Ascending aorta (tissue), 2 donors: ENCODE measurements around the gene SLC45A2. TPM values are rescaled to one million over a fixed set of nuclear protein-coding genes. Genes with fewer than 3 reads are reported as not detected.

Experiments used
- DNase-seq, 2 donors: peaks; one replicate each; pipeline ENCODE4 v3.0.0-alpha.2; 2019; ENCODE audit warnings: low spot score in 2 of 2
- H3K27ac ChIP-seq, 2 donors: fragments of 200-600 bp; sonication (generic); one replicate each; pipeline ENCODE4 v1.5.1; 2016 to 2017; ENCODE audit warnings: mild to moderate bottlenecking in 1 of 2
- H3K27me3 ChIP-seq: fragments of 200-600 bp; sonication (generic); one replicate; pipeline ENCODE4 v1.5.1; 2017
- H3K36me3 ChIP-seq, 2 donors: fragments of 200-600 bp; sonication (generic); one replicate each; pipeline ENCODE4 v1.5.1; 2016
- H3K4me1 ChIP-seq, 2 donors: fragments of 200-600 bp; sonication (generic); one replicate each; pipeline ENCODE4 v1.5.1; 2016 to 2017; ENCODE audit warnings: mild to moderate bottlenecking in 1 of 2
- H3K4me3 ChIP-seq, 2 donors: fragments of 200-600 bp; sonication (generic); one replicate each; pipeline ENCODE4 v1.5.1; 2016 to 2017; ENCODE audit warnings: mild to moderate bottlenecking in 1 of 2
- H3K9me3 ChIP-seq, 2 donors: fragments of 200-600 bp; sonication (generic); one replicate each; pipeline ENCODE4 v1.5.1; 2016
- intact Hi-C: fragments of 100-400 bp; cut with DNase I; formaldehyde crosslinking; loops from one replicate; pipeline ENCODE4 v1.15.1; 2023
- total RNA-seq: library from RNA; depleted of rRNA; stranded (reverse); fragments of >200 nt; gene quantifications from one replicate; pipeline ENCODE4 v1.1.0, GENCODE V29; 2016
- TF ChIP-seq, protein P1 (sequence below), 3 experiments: fragments of 200-600 bp in 2 of 3; fragments of 450-650 bp in 1 of 3; sonication (generic) in 2 of 3; IDR thresholded peaks; one replicate each; pipeline ENCODE4 v1.5.1; 2016 to 2019; ENCODE audit warnings: antibody characterized with exemption in 3 of 3, mild to moderate bottlenecking in 1 of 3, moderate library complexity in 1 of 3

SLC45A2 gene
- total RNA-seq, 1 donor from 2014 or later = not detected

GRCh38 chr5:33992864-33993263 is 8.4 kb upstream of the SLC45A2 start:
- Histone ChIP-seq H3K4me1 (no peaks in the 10 kb centered on the region), H3K9me3 (no peaks in the 10 kb centered on the region), H3K4me3 (no peak overlapping the region), H3K27me3 (no peaks in the 10 kb centered on the region), H3K27ac (no peak overlapping the region), H3K36me3 (peaks cover 14 to 17% of the 10 kb centered on the region in 2 donors)
- DNase-seq = no peak
- intact Hi-C loops = no loop called here
- TF ChIP-seq, protein P1, sequence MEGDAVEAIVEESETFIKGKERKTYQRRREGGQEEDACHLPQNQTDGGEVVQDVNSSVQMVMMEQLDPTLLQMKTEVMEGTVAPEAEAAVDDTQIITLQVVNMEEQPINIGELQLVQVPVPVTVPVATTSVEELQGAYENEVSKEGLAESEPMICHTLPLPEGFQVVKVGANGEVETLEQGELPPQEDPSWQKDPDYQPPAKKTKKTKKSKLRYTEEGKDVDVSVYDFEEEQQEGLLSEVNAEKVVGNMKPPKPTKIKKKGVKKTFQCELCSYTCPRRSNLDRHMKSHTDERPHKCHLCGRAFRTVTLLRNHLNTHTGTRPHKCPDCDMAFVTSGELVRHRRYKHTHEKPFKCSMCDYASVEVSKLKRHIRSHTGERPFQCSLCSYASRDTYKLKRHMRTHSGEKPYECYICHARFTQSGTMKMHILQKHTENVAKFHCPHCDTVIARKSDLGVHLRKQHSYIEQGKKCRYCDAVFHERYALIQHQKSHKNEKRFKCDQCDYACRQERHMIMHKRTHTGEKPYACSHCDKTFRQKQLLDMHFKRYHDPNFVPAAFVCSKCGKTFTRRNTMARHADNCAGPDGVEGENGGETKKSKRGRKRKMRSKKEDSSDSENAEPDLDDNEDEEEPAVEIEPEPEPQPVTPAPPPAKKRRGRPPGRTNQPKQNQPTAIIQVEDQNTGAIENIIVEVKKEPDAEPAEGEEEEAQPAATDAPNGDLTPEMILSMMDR (IDR thresholded peaks at IDR 0.05) = no peak

GRCh38 chr5:33985447-33985846 is 954 bp upstream of the SLC45A2 start:
- Histone ChIP-seq H3K4me3 (no peak overlapping the region), H3K4me1 (no peaks in the 10 kb centered on the region), H3K27me3 (no peaks in the 10 kb centered on the region), H3K27ac (no peak overlapping the region), H3K36me3 (peaks cover 16 to 20% of the 10 kb centered on the region in 2 donors), H3K9me3 (no peaks in the 10 kb centered on the region)
- DNase-seq = no peak
- TF ChIP-seq, protein P1 (IDR thresholded peaks at IDR 0.05) = no peak
- intact Hi-C loops = no loop called here

- intact Hi-C loops = no loop called here
- Histone ChIP-seq H3K4me3 (no peak overlapping the region), H3K9me3 (no peaks in the 10 kb centered on the region), H3K27ac (no peak overlapping the region), H3K27me3 (no peaks in the 10 kb centered on the region), H3K36me3 (peaks cover 12 to 18% of the 10 kb centered on the region in 2 donors), H3K4me1 (no peaks in the 10 kb centered on the region)
- TF ChIP-seq, protein P1 (IDR thresholded peaks at IDR 0.05) = no peak
- no peak for DNase-seq
These were observed 315 bp downstream of the SLC45A2 start for GRCh38 chr5:33984178-33984577.

DNA sequence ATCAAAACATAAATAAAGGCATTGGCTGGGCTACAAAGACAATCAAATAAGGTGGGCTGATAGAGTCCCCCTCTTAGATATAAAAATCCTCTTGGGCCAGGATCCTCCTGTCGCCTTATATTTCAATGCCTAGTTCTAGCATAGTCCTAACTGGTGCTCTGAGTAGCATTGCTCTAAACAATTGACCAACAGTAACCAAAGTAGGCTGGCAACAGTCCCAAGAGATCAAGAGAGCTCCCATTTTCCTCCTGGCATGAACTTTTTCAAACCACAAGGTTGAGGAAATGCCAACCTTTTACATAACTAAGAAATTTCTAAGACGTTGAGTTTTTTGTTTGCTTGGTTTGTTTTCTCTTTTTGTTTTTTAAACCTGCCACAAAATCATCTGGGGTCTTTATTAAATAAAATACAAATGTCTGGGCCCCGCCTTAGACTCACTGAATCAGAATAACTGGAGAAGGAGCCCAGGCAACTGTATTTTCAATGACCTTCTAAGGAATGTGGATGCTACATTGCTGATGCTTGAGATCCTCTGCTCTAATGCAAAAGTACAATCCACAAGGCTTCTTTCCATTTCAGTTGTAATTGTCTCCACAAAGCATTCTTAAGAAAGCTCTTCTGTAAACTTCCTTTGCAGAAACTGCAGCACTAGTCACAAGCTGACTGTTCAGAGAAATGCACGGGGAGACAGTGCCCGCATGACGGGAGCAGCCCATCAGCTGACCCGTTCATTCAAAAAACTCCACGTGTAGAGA is 2.9 kb downstream of the SLC45A2 start:
- TF ChIP-seq, protein P1 (IDR thresholded peaks at IDR 0.05) = no peak
- H3K4me1 ChIP-seq = no peaks in the 10 kb centered on the region
- no peak for DNase-seq

DNA sequence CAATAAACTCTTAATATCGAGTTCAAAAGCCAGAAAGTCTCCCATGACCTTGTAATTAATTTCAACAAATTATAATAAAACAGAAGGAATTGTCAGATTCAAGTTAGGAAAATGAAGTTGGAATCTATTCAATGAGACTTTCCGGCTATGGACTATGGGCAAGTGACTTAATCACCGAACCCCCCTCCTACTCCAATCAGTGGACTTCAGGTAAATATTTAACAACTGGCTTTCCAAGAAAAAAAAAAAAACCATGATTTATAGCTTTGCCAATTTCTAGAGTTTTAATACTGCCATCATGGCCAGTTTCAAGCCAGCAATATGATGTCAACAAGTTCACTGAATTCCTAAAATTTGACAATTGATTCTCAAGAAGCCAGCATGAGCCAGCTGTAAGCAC is 4.5 kb downstream of the SLC45A2 start:
- intact Hi-C loops = no loop called here
- H3K36me3 ChIP-seq = no peaks in the 10 kb centered on the region
- DNase-seq = no peak

More for the DNA sequence above, 2.9 kb downstream of the SLC45A2 start:
- no peaks in the 10 kb centered on the region for H3K36me3 ChIP-seq
- no peak overlapping the region for H3K4me3 ChIP-seq
- intact Hi-C loops = no loop called here
- no peak overlapping the region for H3K27ac ChIP-seq
- H3K9me3 ChIP-seq = no peaks in the 10 kb centered on the region
- H3K27me3 ChIP-seq = no peaks in the 10 kb centered on the region

More for the DNA sequence above, 4.5 kb downstream of the SLC45A2 start:
- H3K4me3 ChIP-seq = no peak overlapping the region
- H3K4me1 ChIP-seq = no peaks in the 10 kb centered on the region
- TF ChIP-seq, protein P1 (IDR thresholded peaks at IDR 0.05) = no peak
- H3K9me3 ChIP-seq = no peaks in the 10 kb centered on the region
- H3K27ac ChIP-seq = no peak overlapping the region
- no peaks in the 10 kb centered on the region for H3K27me3 ChIP-seq
